ENCODE measurements around the gene GLI2. TPM values are rescaled to one million over a fixed set of nuclear protein-coding genes. Genes with fewer than 3 reads are reported as not detected.
A peak's percentile ranks its signal among the peaks of the same experiment; 100 is the strongest.

The GLI2 gene
- polyA plus RNA-seq, 2 of the 4 experiments (the other 2 are of a cell fraction), result 5.6 to 12.5 TPM

- no peak for TF ChIP-seq TP53 (CRISPR knock-in tag; IDR thresholded peaks at IDR 0.05)
Observed at GRCh38 chr2:120783371-120783791, 47.7 kb downstream of the GLI2 start (continued).

GRCh38 chr2:120783969-120784372, 48.3 kb downstream of the GLI2 start:
- ATAC-seq, result no peak
- no peak for DNase-seq (ENCODE audit: low read depth in 1 of 2, low spot score in 1 of 2)
- H3K4me3 ChIP-seq, result no peak overlapping the region
- TF ChIP-seq NR3C1 (IDR thresholded peaks at IDR 0.05) (no peak), PHF8 (IDR thresholded peaks at IDR 0.05; ENCODE audit: borderline replicate concordance, low read depth) (no peak), EP300 (IDR thresholded peaks at IDR 0.05) (no peak), KDM5A (IDR thresholded peaks at IDR 0.05) (no peak), HOXA7 (CRISPR knock-in tag; IDR thresholded peaks at IDR 0.05) (no peak), TFCP2L1 (CRISPR knock-in tag; IDR thresholded peaks at IDR 0.05) (no peak), ELK1 (IDR thresholded peaks at IDR 0.05; ENCODE audit: low read depth, low read length) (no peak), RAD21 (conservative IDR thresholded peaks at IDR 0.05 in 1 of 2, IDR thresholded peaks at IDR 0.05 in 1 of 2) (no peak), RFX5 (IDR thresholded peaks at IDR 0.05) (no peak), CBX2 (IDR thresholded peaks at IDR 0.05; ENCODE audit: borderline replicate concordance, low read depth) (no peak), FOSB (CRISPR knock-in tag; IDR thresholded peaks at IDR 0.05) (no peak)
- TF ChIP-seq, protein P1, sequence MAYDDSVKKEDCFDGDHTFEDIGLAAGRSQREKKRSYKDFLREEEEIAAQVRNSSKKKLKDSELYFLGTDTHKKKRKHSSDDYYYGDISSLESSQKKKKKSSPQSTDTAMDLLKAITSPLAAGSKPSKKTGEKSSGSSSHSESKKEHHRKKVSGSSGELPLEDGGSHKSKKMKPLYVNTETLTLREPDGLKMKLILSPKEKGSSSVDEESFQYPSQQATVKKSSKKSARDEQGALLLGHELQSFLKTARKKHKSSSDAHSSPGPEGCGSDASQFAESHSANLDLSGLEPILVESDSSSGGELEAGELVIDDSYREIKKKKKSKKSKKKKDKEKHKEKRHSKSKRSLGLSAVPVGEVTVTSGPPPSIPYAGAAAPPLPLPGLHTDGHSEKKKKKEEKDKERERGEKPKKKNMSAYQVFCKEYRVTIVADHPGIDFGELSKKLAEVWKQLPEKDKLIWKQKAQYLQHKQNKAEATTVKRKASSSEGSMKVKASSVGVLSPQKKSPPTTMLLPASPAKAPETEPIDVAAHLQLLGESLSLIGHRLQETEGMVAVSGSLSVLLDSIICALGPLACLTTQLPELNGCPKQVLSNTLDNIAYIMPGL (CRISPR knock-in tag; IDR thresholded peaks at IDR 0.05; ENCODE audit: borderline replicate concordance), result no peak
- TF ChIP-seq, protein P2, sequence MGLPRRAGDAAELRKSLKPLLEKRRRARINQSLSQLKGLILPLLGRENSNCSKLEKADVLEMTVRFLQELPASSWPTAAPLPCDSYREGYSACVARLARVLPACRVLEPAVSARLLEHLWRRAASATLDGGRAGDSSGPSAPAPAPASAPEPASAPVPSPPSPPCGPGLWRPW (IDR thresholded peaks at IDR 0.05), result no peak
- FAIRE-seq, result no peak
- 0 out of 6 replicates have a peak overlapping the region, but pooled peaks of 1 of the 2 experiments have one; percentile 23 for H3K27ac ChIP-seq
- no peaks in the 10 kb centered on the region for H3K9me3 ChIP-seq
- H3K4me2 ChIP-seq, result no peak overlapping the region
- WGBS (ENCODE audit: missing lambda C conversion rate), result 89% methylated on average over 7 of the region's 7 CpGs
- ChIA-PET POLR2A (no interaction called here), CTCF (interaction anchor here (1.0 to 1.7 kb wide), 4 partner anchors 26 to 103 kb away, joined by 3 to 9 read pairs (median 3); partner anchors contain the start of gene GLI2)
- H3K4me1 ChIP-seq, result peaks cover 23% of the 10 kb centered on the region

Measured in A549 (cell line).